Epithelial cell of proximal tubule (primary cell): ENCODE results near the gene CES3. TPM values are rescaled to one million over a fixed set of nuclear protein-coding genes. Genes with fewer than 3 reads are reported as not detected.
A peak's percentile ranks its signal among the peaks of the same experiment; 100 is the strongest.

Source experiments
- DNase-seq: peaks from one replicate; pipeline ENCODE4 v3.0.0-alpha.2; 2011; ENCODE audit warnings: low read depth
- H3K4me3 ChIP-seq: 2 replicates; pipeline ENCODE4 v1.5.1; 2011; ENCODE audit warnings: low read depth, mild to moderate bottlenecking, low read length
- total RNA-seq: library from RNA; depleted of rRNA; stranded (reverse); fragments of >200 nt; gene quantifications from 2 replicates; pipeline ENCODE4 v1.2.3, GENCODE V29; 2015
- TF ChIP-seq, protein P1 (sequence below): conservative IDR thresholded peaks from 2 replicates; pipeline ENCODE4 v1.5.1; 2012; ENCODE audit warnings: low read depth, mild to moderate bottlenecking, low read length

Gene CES3
- total RNA-seq, 1 donor from 2014 or later, result 0.75 TPM

GRCh38 chr16:67016143-67016542, 55.1 kb downstream of the CES3 start:
- TF ChIP-seq, protein P1, sequence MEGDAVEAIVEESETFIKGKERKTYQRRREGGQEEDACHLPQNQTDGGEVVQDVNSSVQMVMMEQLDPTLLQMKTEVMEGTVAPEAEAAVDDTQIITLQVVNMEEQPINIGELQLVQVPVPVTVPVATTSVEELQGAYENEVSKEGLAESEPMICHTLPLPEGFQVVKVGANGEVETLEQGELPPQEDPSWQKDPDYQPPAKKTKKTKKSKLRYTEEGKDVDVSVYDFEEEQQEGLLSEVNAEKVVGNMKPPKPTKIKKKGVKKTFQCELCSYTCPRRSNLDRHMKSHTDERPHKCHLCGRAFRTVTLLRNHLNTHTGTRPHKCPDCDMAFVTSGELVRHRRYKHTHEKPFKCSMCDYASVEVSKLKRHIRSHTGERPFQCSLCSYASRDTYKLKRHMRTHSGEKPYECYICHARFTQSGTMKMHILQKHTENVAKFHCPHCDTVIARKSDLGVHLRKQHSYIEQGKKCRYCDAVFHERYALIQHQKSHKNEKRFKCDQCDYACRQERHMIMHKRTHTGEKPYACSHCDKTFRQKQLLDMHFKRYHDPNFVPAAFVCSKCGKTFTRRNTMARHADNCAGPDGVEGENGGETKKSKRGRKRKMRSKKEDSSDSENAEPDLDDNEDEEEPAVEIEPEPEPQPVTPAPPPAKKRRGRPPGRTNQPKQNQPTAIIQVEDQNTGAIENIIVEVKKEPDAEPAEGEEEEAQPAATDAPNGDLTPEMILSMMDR, result no peak
- H3K4me3 ChIP-seq, result no peak overlapping the region
- DNase-seq, result no peak

GRCh38 chr16:67016681-67017420, 55.8 kb downstream of the CES3 start:
- no peak for DNase-seq
- H3K4me3 ChIP-seq, result no peak overlapping the region
- TF ChIP-seq, protein P1, result no peak

- no peak for DNase-seq
- TF ChIP-seq, protein P1, result no peak
- no peak overlapping the region for H3K4me3 ChIP-seq
These were observed 56.3 kb downstream of the CES3 start for GRCh38 chr16:67017421-67017750.

DNA sequence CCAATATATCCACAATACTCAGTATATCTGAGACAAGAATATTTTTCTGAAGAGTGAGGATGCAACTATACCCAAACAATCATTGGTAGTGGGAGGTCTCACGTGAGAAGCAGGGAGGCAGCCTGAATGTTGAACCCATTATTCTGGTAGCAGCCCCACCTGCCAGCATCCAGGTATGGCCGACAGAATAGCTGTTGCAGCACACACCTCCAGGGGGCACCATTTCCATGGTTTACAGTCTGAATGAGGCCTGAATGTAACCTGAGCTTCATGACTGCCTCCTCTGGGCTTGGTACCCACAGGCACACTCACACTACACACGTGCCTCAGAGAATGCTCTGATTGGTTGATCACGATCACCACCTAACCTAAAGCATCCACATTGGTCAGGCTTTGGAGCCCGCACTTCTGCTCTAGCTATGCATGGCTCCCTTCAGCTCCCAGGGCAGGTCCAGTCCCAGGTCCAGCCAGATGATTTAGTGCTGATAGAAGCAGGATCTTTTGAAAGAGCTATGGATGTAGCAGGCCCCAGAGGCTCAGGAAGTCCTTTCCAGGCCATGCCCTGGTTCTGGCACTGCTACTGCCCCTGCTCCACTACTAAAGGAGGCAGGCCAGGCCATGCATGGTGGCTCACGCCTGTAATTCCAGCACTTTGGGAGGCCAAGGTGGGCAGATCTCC, 56.9 kb downstream of the CES3 start:
- peak; percentile 80 for DNase-seq
- H3K4me3 ChIP-seq, result no peak overlapping the region
- TF ChIP-seq, protein P1, result peak; percentile 91

DNA sequence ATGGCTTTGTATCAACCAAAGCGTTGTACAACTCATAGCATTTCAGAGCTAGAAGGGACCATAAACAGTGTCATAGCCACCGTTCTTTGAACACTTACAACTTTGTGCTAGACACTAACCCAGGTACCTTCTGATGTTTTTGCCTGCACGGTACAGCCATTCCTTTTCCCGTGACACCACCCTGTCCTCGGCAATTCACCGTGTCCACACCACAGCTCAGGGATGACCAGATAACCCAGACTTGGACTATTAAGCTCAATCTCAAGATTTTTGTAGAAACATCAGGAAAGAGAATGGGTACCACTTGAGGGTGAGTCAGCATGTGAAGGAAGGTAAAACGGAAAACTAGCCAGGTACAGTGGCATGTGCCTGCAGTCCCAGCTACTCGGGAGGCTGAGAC, 58.1 kb downstream of the CES3 start:
- no peak for DNase-seq
- no peak overlapping the region for H3K4me3 ChIP-seq
- TF ChIP-seq, protein P1, result no peak

- no peak for DNase-seq
- no peak overlapping the region for H3K4me3 ChIP-seq
- TF ChIP-seq, protein P1, result no peak
These were observed 60.3 kb downstream of the CES3 start for GRCh38 chr16:67021321-67021720.
